Smooth muscle cell (in vitro differentiated cells): ENCODE data around the gene HDGFL3. TPM values are rescaled to one million over a fixed set of nuclear protein-coding genes. Genes with fewer than 3 reads are reported as not detected.

Source experiments
- DNase-seq: peaks from one replicate; lab custom pipeline; 2025; ENCODE audit not compliant: unreplicated experiment; lab: John Stamatoyannopoulos, UW
- H2AFZ ChIP-seq: fragments of 200-600 bp; sonication (generic); 2 replicates; pipeline ENCODE4 v1.6.0; 2016; ENCODE audit warnings: antibody characterized with exemption, low read depth, mild to moderate bottlenecking
- H3F3A ChIP-seq: fragments of 200-600 bp; sonication (generic); 2 replicates; pipeline ENCODE4 v1.6.0; 2017; ENCODE audit warnings: antibody characterized with exemption, low read depth
- H3K27ac ChIP-seq: fragments of 200-600 bp; sonication (generic); 2 replicates; pipeline ENCODE4 v1.5.1; 2016; ENCODE audit warnings: low read depth, mild to moderate bottlenecking
- H3K27me3 ChIP-seq: fragments of 200-600 bp; sonication (generic); 2 replicates; pipeline ENCODE4 v1.6.1; 2016; ENCODE audit warnings: low read depth, mild to moderate bottlenecking
- H3K36me3 ChIP-seq: fragments of 200-600 bp; sonication (generic); 2 replicates; pipeline ENCODE4 v1.5.1; 2016; ENCODE audit warnings: low read depth
- H3K4me1 ChIP-seq: fragments of 200-600 bp; sonication (generic); 2 replicates; pipeline ENCODE4 v1.5.1; 2016; ENCODE audit warnings: low read depth
- H3K4me2 ChIP-seq: fragments of 200-600 bp; sonication (generic); 2 replicates; pipeline ENCODE4 v1.6.0; 2016; ENCODE audit warnings: mild to moderate bottlenecking
- H3K4me3 ChIP-seq: fragments of 200-600 bp; sonication (generic); 2 replicates; pipeline ENCODE4 v1.5.1; 2016; ENCODE audit warnings: mild to moderate bottlenecking
- H3K79me2 ChIP-seq: fragments of 200-600 bp; sonication (generic); 2 replicates; pipeline ENCODE4 v1.6.0; 2016; ENCODE audit warnings: low read depth, mild to moderate bottlenecking
- H3K9ac ChIP-seq: fragments of 200-600 bp; sonication (generic); 2 replicates; pipeline ENCODE4 v1.6.0; 2016; ENCODE audit warnings: low read depth
- H3K9me3 ChIP-seq: fragments of 200-600 bp; sonication (generic); replicated peaks from 2 replicates; pipeline ENCODE4 v1.5.1; 2016; ENCODE audit warnings: low read depth
- H4K20me1 ChIP-seq: fragments of 200-600 bp; sonication (generic); 2 replicates; pipeline ENCODE4 v1.6.0; 2016; ENCODE audit warnings: low read depth
- CTCF ChIP-seq: fragments of 200-600 bp; sonication (generic); IDR thresholded peaks from 2 replicates; pipeline ENCODE4 v1.5.1; 2017; ENCODE audit warnings: borderline replicate concordance, mild to moderate bottlenecking, antibody characterized with exemption; ENCODE audit not compliant: insufficient read depth, poor library complexity, severe bottlenecking
- WGBS: methylation state at CpG from one replicate; pipeline ENCODE4 v1.1.7; 2016; ENCODE audit warnings: low lambda C conversion rate; 5-methylcytosine and 5-hydroxymethylcytosine counted together
- polyA plus RNA-seq: library from polyadenylated mRNA; unstranded; fragments of >200 nt; fragmentation: Nextera tagmentation; extraction: Ambion mirVana; gene quantifications from 2 replicates; pipeline ENCODE4 v1.2.1, GENCODE V29; 2016
- total RNA-seq: library from RNA; depleted of rRNA; stranded (reverse); fragments of >200 nt; gene quantifications from 2 replicates; pipeline ENCODE4 v1.2.3, GENCODE V29; 2014

The HDGFL3 gene
- total and polyA plus RNA-seq, 2 experiments from 2014 or later = 36.2 to 62.5 TPM

GRCh38 chr15:83204697-83205096, 2.9 kb downstream of the HDGFL3 start:
- no peak for TF ChIP-seq CTCF
- Histone ChIP-seq H3K9me3 (no peaks in the 10 kb centered on the region), H3F3A (no peaks in the 10 kb centered on the region), H3K36me3 (no peaks in the 10 kb centered on the region), H3K4me3 (no peak overlapping the region), H3K4me2 (peak overlapping the region; percentile 87), H3K4me1 (peaks cover 24% of the 10 kb centered on the region), H3K79me2 (peaks cover 76% of the 10 kb centered on the region), H3K9ac (no peak overlapping the region), H2AFZ (no peak overlapping the region), H3K27me3 (no peaks in the 10 kb centered on the region), H3K27ac (no peak overlapping the region), H4K20me1 (peaks cover 60% of the 10 kb centered on the region)
- WGBS = 80% methylated on average over 3 of the region's 3 CpGs
- no peak for DNase-seq

- H3K9me3 ChIP-seq = no peaks in the 10 kb centered on the region
- no peak overlapping the region for H2AFZ ChIP-seq
- 97% methylated on average over 4 of the region's 4 CpGs for WGBS
- no peak overlapping the region for H3K9ac ChIP-seq
- H3K4me1 ChIP-seq = peaks cover 24% of the 10 kb centered on the region
- no peak overlapping the region for H3K27ac ChIP-seq
- peaks cover 72% of the 10 kb centered on the region for H4K20me1 ChIP-seq
- no peak for TF ChIP-seq CTCF
- no peak for DNase-seq
- no peaks in the 10 kb centered on the region for H3K36me3 ChIP-seq
- no peak overlapping the region for H3K4me2 ChIP-seq
- no peak overlapping the region for H3K4me3 ChIP-seq
- H3K79me2 ChIP-seq = peaks cover 87% of the 10 kb centered on the region
- no peaks in the 10 kb centered on the region for H3F3A ChIP-seq
- H3K27me3 ChIP-seq = no peaks in the 10 kb centered on the region
These were observed 4.1 kb downstream of the HDGFL3 start for GRCh38 chr15:83203543-83203942.

- Histone ChIP-seq H3F3A (no peaks in the 10 kb centered on the region), H3K9ac (no peak overlapping the region), H2AFZ (no peak overlapping the region), H3K27ac (no peak overlapping the region), H3K4me2 (no peak overlapping the region), H3K27me3 (no peaks in the 10 kb centered on the region), H3K79me2 (peaks cover 97% of the 10 kb centered on the region), H3K4me1 (peaks cover 16% of the 10 kb centered on the region), H4K20me1 (peaks cover 95% of the 10 kb centered on the region), H3K36me3 (no peaks in the 10 kb centered on the region), H3K9me3 (no peaks in the 10 kb centered on the region), H3K4me3 (no peak overlapping the region)
- DNase-seq = no peak
- no peak for TF ChIP-seq CTCF
These were observed 7.0 kb downstream of the HDGFL3 start for GRCh38 chr15:83200589-83200988.

GRCh38 chr15:83200162-83200561, 7.5 kb downstream of the HDGFL3 start:
- no peak overlapping the region for H3K4me2 ChIP-seq
- H3K4me1 ChIP-seq = peaks cover 11% of the 10 kb centered on the region
- H4K20me1 ChIP-seq = peaks cover 95% of the 10 kb centered on the region
- TF ChIP-seq CTCF = no peak
- no peak overlapping the region for H3K27ac ChIP-seq
- H2AFZ ChIP-seq = no peak overlapping the region
- no peak for DNase-seq
- H3F3A ChIP-seq = no peaks in the 10 kb centered on the region
- 88% methylated on average over 7 of the region's 7 CpGs for WGBS
- no peak overlapping the region for H3K9ac ChIP-seq
- H3K36me3 ChIP-seq = no peaks in the 10 kb centered on the region
- H3K27me3 ChIP-seq = no peaks in the 10 kb centered on the region
- H3K9me3 ChIP-seq = no peaks in the 10 kb centered on the region
- H3K4me3 ChIP-seq = no peak overlapping the region
- peaks cover 97% of the 10 kb centered on the region for H3K79me2 ChIP-seq
